GM13976 (cell line): ENCODE data around the gene YWHAQ.

Experiments
- DNase-seq: peaks from one replicate; pipeline ENCODE4 v3.0.0; 2012; ENCODE audit warnings: low spot score
- in situ Hi-C: fragments of 300-500 bp; cut with MboI; formaldehyde crosslinking; loops from one replicate; pipeline ENCODE4 v1.12.0; 2022; ENCODE audit warnings: low sequenced_read_pairs, mixed read lengths, inconsistent platforms; ENCODE audit not compliant: unreplicated experiment
- TF ChIP-seq, protein P1 (sequence below): IDR thresholded peaks from 2 replicates; pipeline ENCODE4 v1.5.1; 2012; ENCODE audit warnings: borderline replicate concordance, mild to moderate bottlenecking; ENCODE audit not compliant: insufficient read depth; ENCODE audit errors: extremely low read depth, missing control alignments, control extremely low read depth

The YWHAQ gene

DNA sequence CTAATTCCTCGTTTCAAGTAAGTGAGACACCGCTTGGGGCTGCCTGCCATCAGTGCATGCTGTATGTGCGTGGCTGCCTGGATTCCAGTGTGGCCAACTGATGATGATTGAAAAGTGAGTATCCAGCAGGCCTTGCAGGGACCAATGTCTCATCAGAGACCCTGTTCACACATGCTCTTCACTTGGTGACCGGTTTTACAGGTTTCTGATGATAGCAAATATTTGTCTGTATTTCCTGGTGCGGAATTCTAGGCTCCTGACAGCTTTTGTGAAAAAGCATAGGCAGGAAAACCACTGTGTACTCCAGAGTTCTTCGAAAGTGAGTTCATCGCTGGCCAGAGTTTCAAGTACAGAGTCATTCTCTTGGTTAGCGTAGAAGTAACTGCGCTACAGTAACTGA is 13.8 kb upstream of the YWHAQ start:
- in situ Hi-C loops = no loop called here
- no peak for DNase-seq
- TF ChIP-seq, protein P1, sequence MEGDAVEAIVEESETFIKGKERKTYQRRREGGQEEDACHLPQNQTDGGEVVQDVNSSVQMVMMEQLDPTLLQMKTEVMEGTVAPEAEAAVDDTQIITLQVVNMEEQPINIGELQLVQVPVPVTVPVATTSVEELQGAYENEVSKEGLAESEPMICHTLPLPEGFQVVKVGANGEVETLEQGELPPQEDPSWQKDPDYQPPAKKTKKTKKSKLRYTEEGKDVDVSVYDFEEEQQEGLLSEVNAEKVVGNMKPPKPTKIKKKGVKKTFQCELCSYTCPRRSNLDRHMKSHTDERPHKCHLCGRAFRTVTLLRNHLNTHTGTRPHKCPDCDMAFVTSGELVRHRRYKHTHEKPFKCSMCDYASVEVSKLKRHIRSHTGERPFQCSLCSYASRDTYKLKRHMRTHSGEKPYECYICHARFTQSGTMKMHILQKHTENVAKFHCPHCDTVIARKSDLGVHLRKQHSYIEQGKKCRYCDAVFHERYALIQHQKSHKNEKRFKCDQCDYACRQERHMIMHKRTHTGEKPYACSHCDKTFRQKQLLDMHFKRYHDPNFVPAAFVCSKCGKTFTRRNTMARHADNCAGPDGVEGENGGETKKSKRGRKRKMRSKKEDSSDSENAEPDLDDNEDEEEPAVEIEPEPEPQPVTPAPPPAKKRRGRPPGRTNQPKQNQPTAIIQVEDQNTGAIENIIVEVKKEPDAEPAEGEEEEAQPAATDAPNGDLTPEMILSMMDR = no peak

DNA sequence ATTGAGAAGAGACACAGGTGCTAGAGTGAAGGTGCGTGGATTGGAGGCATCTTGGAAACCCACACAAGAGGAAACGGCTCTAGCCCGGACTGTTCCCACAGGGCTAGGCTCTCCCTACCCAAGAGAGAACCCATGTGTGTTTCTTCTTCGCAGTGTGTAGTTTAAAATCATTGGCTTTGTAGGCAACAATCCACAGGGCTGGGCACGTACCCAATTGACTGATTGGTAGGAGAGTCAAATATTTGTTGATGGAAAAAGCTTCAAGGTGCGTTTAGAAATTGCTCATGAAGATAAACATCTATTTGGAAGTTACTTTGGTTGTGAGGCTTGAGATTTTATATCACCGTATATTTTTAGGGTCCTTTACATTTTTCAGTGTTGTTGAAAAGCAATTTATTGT is 13.2 kb upstream of the YWHAQ start:
- DNase-seq = no peak
- in situ Hi-C loops = no loop called here
- TF ChIP-seq, protein P1 = no peak

GRCh38 chr2:9641641-9642040 is 10.8 kb upstream of the YWHAQ start:
- no peak for DNase-seq
- in situ Hi-C loops = no loop called here
- TF ChIP-seq, protein P1 = no peak

DNA sequence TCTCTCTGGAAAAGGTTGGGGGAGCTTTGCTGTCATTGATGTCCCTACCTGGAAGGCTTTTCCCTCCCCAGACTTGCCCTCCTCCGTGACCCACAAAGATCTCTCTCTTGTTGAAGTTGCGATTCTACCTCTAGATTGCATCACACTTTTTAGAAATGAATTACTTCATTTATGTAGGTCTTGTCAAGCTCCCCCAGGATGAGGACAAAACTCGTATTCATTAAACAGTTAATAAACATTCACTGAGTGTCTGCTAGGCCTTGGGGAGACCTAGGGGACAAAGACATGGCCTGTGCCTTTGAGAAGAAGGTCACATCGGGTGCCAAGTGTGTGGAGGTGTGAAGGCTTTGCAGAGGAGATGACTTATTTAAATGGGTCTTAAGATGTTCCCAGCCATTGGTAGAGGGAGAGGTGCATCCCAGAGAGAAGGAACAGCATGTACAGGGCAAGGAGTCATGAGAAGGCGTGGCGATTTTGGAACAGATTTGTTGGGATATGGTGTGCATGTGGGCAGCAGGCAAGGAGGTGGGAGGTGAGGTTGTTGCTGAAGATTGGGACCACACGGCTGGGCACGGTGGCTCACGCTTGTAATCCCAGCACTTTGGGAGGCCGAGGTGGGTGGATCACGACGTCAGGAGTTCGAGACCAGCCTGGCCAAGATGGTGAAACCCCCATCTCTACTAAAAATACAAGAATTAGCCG is 9.8 kb upstream of the YWHAQ start:
- in situ Hi-C loops = no loop called here

GRCh38 chr2:9639740-9640343 is 9.0 kb upstream of the YWHAQ start:
- no peak for DNase-seq
- in situ Hi-C loops = no loop called here
- TF ChIP-seq, protein P1 = no peak

More for the DNA sequence above, 9.8 kb upstream of the YWHAQ start:
- TF ChIP-seq, protein P1 = no peak
- DNase-seq = no peak

- no peak for DNase-seq
- in situ Hi-C loops = no loop called here
- TF ChIP-seq, protein P1 = no peak
Measured at GRCh38 chr2:9639000-9639602, 8.3 kb upstream of the YWHAQ start.
